Fibroblast of lung (primary cell): ENCODE data around the gene PLEKHA6. TPM values are rescaled to one million over a fixed set of nuclear protein-coding genes. Genes with fewer than 3 reads are reported as not detected.

Experiments
- DNase-seq, 2 donors: peaks; one replicate each; pipeline versions ENCODE4 v3.0.0 to v3.0.0-alpha.2; 2010; ENCODE audit warnings: low read depth in 2 of 2
- H2AFZ ChIP-seq: 2 replicates; pipeline ENCODE4 v1.5.1; 2012; ENCODE audit warnings: low read length, control low read depth, inconsistent platforms
- H3K27ac ChIP-seq: 2 replicates; pipeline ENCODE4 v1.5.1; 2011; ENCODE audit warnings: low read length, control low read depth; ENCODE audit not compliant: insufficient read depth
- H3K27me3 ChIP-seq: 2 replicates; pipeline ENCODE4 v1.5.1; 2011; ENCODE audit warnings: mild to moderate bottlenecking, low read length; ENCODE audit not compliant: control insufficient read depth, insufficient read depth
- H3K36me3 ChIP-seq: 2 replicates; pipeline ENCODE4 v1.5.1; 2011; ENCODE audit warnings: low read length; ENCODE audit not compliant: control insufficient read depth, insufficient read depth
- H3K4me1 ChIP-seq: 2 replicates; pipeline ENCODE4 v1.5.1; 2011; ENCODE audit warnings: low read length; ENCODE audit not compliant: control insufficient read depth, insufficient read depth; ENCODE audit errors: extremely low read depth
- H3K4me2 ChIP-seq: 2 replicates; pipeline ENCODE4 v1.5.1; 2011; ENCODE audit warnings: low read length, control low read depth; ENCODE audit not compliant: insufficient read depth; ENCODE audit errors: extremely low read depth
- H3K4me3 ChIP-seq, 4 experiments: fragments of 200-600 bp in 1 of 4; sonication (generic) in 1 of 4; replicated peaks in 1 of 4; 2 replicates each; pipeline ENCODE4 v1.5.1; 2011 to 2016; ENCODE audit warnings: low read length in 4 of 4, low read depth in 3 of 4, mild to moderate bottlenecking in 3 of 4, control low read depth in 2 of 4, inconsistent platforms in 1 of 4, mixed read lengths in 1 of 4; ENCODE audit not compliant: insufficient read depth in 1 of 4; ENCODE audit errors: control extremely low read depth in 1 of 4
- H3K79me2 ChIP-seq: 2 replicates; pipeline ENCODE4 v1.5.1; 2012; ENCODE audit warnings: mild to moderate bottlenecking, low read length, inconsistent platforms; ENCODE audit not compliant: control insufficient read depth, insufficient read depth
- H3K9ac ChIP-seq: 2 replicates; pipeline ENCODE4 v1.5.1; 2011; ENCODE audit warnings: mild to moderate bottlenecking, low read length, control low read depth; ENCODE audit not compliant: insufficient read depth
- H3K9me3 ChIP-seq: 2 replicates; pipeline ENCODE4 v1.5.1; 2012; ENCODE audit warnings: low read depth, low read length; ENCODE audit not compliant: control insufficient read depth, insufficient read depth
- H4K20me1 ChIP-seq: 2 replicates; pipeline ENCODE4 v1.5.1; 2011; ENCODE audit warnings: low read length; ENCODE audit not compliant: control insufficient read depth, insufficient read depth; ENCODE audit errors: extremely low read depth
- EZH2 ChIP-seq: IDR thresholded peaks from 2 replicates; pipeline ENCODE4 v1.5.1; 2012; ENCODE audit warnings: low read length, control low read depth, mild to moderate bottlenecking; ENCODE audit errors: missing control alignments
- polyA plus RNA-seq, 2 donors: library from polyadenylated mRNA; depleted of rRNA in 1 of 2; stranded (reverse) in 1 of 2; unstranded in 1 of 2; fragments of >200 nt; gene quantifications; 2 replicates each; pipeline ENCODE4 v1.2.1, GENCODE V29; 2011 to 2012; ENCODE audit warnings: missing spikeins in 1 of 2
- total RNA-seq: library from RNA; depleted of rRNA; stranded (reverse); fragments of >200 nt; gene quantifications from 2 replicates; pipeline ENCODE4 v1.2.1, GENCODE V29; 2014
- TF ChIP-seq, protein P1 (sequence below), 2 donors: IDR thresholded peaks in 1 of 2; conservative IDR thresholded peaks in 1 of 2; 1 replicate in 1 of 2; 2 replicates in 1 of 2; pipeline ENCODE4 v1.5.1; 2011 to 2012; ENCODE audit warnings: low read length in 2 of 2, control low read depth in 1 of 2, inconsistent platforms in 1 of 2, low read depth in 1 of 2, mild to moderate bottlenecking in 1 of 2

The PLEKHA6 gene
- total and polyA plus RNA-seq, 2 donors (not counting 1 experiment from before 2014, with no cell fraction given): 3.8 to 4.3 TPM

DNA sequence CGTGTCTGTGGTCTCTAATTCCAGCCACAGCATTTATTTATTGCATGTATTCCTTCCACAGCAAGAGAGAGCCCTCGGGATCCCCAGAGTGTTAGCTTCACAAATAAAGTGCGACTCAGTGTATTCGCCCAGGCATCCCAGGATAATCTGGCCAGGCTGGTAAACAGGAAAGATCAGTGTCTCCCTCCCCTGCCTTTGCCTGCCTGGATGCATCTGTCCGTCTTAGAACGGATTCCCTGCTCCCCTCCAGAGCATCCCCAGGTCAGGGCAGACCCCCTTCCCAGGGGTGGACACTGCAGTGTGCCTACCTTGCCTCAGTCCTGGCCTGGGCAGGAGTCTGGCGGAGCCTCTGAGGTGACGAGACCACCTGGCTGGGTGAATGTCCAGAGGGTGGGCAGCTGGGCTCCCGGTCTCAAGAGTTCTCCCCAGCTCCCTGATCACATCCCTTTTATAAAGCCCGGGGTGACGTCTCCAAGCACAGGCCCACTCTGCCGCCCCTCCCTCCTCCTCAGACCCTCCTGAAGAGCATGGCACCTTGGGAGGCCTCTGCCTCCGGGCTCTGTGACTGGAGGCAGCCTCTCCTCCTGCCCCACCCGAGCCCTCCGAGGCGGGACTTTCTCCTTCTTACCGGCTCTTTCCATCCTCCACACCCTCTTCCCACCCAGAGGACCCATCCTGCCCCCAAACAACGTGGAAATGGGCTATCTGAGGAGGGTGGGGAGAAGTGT lies 163.5 kb downstream of the PLEKHA6 start, which contains the start of gene KISS1:
TSS of gene KISS1 (minus strand) at position 424 of the 728 bp plus-strand sequence. CDS start 3,615 bp downstream, outside the sequence.
- Histone ChIP-seq H3K4me3 (no peak within 1 kb of the TSS), H3K36me3 (no peaks in the 10 kb centered on the region), H3K4me2 (no peak within 1 kb of the TSS), H2AFZ (no peak within 1 kb of the TSS), H3K27ac (no peak within 1 kb of the TSS), H3K4me1 (peaks cover 3% of the 10 kb centered on the region), H3K9me3 (no peaks in the 10 kb centered on the region), H3K9ac (no peak within 1 kb of the TSS), H3K27me3 (peaks cover 9% of the 10 kb centered on the region), H3K79me2 (no peaks in the 10 kb centered on the region), H4K20me1 (no peaks in the 10 kb centered on the region)
- TF ChIP-seq, protein P1, sequence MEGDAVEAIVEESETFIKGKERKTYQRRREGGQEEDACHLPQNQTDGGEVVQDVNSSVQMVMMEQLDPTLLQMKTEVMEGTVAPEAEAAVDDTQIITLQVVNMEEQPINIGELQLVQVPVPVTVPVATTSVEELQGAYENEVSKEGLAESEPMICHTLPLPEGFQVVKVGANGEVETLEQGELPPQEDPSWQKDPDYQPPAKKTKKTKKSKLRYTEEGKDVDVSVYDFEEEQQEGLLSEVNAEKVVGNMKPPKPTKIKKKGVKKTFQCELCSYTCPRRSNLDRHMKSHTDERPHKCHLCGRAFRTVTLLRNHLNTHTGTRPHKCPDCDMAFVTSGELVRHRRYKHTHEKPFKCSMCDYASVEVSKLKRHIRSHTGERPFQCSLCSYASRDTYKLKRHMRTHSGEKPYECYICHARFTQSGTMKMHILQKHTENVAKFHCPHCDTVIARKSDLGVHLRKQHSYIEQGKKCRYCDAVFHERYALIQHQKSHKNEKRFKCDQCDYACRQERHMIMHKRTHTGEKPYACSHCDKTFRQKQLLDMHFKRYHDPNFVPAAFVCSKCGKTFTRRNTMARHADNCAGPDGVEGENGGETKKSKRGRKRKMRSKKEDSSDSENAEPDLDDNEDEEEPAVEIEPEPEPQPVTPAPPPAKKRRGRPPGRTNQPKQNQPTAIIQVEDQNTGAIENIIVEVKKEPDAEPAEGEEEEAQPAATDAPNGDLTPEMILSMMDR (conservative IDR thresholded peaks at IDR 0.05 in 1 of 2, IDR thresholded peaks at IDR 0.05 in 1 of 2; ENCODE audit: low read depth in 1 of 2, low read length in 2 of 2): no peak
- no peak for TF ChIP-seq EZH2
- no peak for DNase-seq

DNA sequence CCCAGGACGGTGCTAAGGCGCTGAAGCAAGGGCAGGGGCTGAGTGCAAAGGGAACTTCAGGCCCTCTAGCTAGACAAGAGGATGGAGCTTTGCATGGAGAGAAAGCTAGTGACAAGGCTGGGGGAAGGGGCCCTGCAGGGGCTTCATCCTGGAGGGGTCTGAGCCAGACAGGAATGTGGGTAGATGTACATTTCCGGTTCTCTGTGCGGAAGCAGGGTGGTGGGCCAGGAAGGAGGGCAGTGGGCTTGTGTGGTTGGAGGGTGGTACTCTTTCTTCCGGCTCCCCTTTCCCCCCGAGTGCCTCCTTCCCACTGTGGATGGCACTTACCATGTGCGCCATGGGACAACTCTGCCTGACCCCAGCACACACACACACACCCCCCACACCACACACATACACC lies 165.0 kb downstream of the PLEKHA6 start:
- Histone ChIP-seq H3K4me3 (no peak overlapping the region), H3K79me2 (no peaks in the 10 kb centered on the region), H4K20me1 (no peaks in the 10 kb centered on the region), H3K36me3 (no peaks in the 10 kb centered on the region), H3K4me2 (no peak overlapping the region), H3K27ac (no peak overlapping the region), H3K4me1 (peaks cover 3% of the 10 kb centered on the region), H3K9ac (no peak overlapping the region), H2AFZ (no peak overlapping the region), H3K9me3 (no peaks in the 10 kb centered on the region), H3K27me3 (peaks cover 10% of the 10 kb centered on the region)
- DNase-seq: no peak
- no peak for TF ChIP-seq EZH2
- TF ChIP-seq, protein P1 (conservative IDR thresholded peaks at IDR 0.05 in 1 of 2, IDR thresholded peaks at IDR 0.05 in 1 of 2; ENCODE audit: low read depth in 1 of 2, low read length in 2 of 2): no peak

DNA sequence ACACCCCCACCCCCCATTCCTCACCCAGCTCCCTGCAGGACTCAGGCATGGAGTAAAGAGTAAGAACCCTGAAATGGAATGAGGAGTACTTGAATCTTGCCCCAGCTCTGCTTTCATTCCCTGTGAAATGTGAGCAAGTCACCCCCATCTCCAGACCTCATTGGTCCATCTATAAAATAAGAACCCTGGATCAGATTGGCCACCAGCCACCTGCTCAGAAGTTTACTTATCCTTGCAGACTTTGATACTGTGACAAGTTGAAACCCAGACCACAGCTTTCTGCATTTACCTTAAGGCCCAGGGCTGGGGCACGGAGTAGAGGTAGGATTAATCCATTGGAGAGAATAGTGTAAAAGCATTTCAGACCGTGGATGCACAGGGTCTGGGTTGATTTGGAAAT lies 165.6 kb downstream of the PLEKHA6 start:
- H3K27me3 ChIP-seq: peaks cover 17% of the 10 kb centered on the region
- H3K4me3 ChIP-seq: no peak overlapping the region
- TF ChIP-seq EZH2: no peak
- TF ChIP-seq, protein P1 (conservative IDR thresholded peaks at IDR 0.05 in 1 of 2, IDR thresholded peaks at IDR 0.05 in 1 of 2; ENCODE audit: low read depth in 1 of 2, low read length in 2 of 2): no peak
- no peak overlapping the region for H2AFZ ChIP-seq
- H3K4me2 ChIP-seq: no peak overlapping the region
- peaks cover 3% of the 10 kb centered on the region for H3K4me1 ChIP-seq
- no peaks in the 10 kb centered on the region for H3K9me3 ChIP-seq
- H3K79me2 ChIP-seq: no peaks in the 10 kb centered on the region
- H3K27ac ChIP-seq: no peak overlapping the region
- no peaks in the 10 kb centered on the region for H3K36me3 ChIP-seq
- DNase-seq: no peak
- H4K20me1 ChIP-seq: no peaks in the 10 kb centered on the region
- no peak overlapping the region for H3K9ac ChIP-seq
